ENCODE data around the gene ELL.

The ELL gene

GRCh38 chr19:18475762-18476331 lies 46.0 kb downstream of the ELL start:
- Histone ChIP-seq H3K9ac (ENCODE audit: insufficient read length) (no peak overlapping the region), H3K4me3 (no peak overlapping the region), H3K9me3 (ENCODE audit: low read depth, low read length) (no peaks in the 10 kb centered on the region), H3K36me3 (ENCODE audit: insufficient read depth, low read length) (no peaks in the 10 kb centered on the region), H3K27ac (no peak overlapping the region)
- DNase-seq (ENCODE audit: low read depth, low spot score), result no peak
- TF ChIP-seq FOXP2 (optimal IDR thresholded peaks at IDR 0.05; ENCODE audit: control extremely low read depth, extremely low read length, insufficient read depth) (no peak), EZH2 (IDR thresholded peaks at IDR 0.05) (no peak), POLR2AphosphoS5 (IDR thresholded peaks at IDR 0.05; ENCODE audit: borderline replicate concordance, low read depth, low read length) (no peak)

- no peak overlapping the region for H3K27ac ChIP-seq
- DNase-seq (ENCODE audit: low read depth, low spot score), result no peak
- H3K4me3 ChIP-seq, result no peak overlapping the region
- no peak overlapping the region for H3K9ac ChIP-seq (ENCODE audit: insufficient read length)
- H3K36me3 ChIP-seq (ENCODE audit: insufficient read depth, low read length), result no peaks in the 10 kb centered on the region
- no peak for TF ChIP-seq POLR2AphosphoS5 (IDR thresholded peaks at IDR 0.05; ENCODE audit: borderline replicate concordance, low read depth, low read length)
- no peak for TF ChIP-seq FOXP2 (optimal IDR thresholded peaks at IDR 0.05; ENCODE audit: control extremely low read depth, extremely low read length, insufficient read depth)
- TF ChIP-seq EZH2 (IDR thresholded peaks at IDR 0.05), result no peak
- H3K9me3 ChIP-seq (ENCODE audit: low read depth, low read length), result no peaks in the 10 kb centered on the region
These were observed 46.8 kb downstream of the ELL start for GRCh38 chr19:18475004-18475453.

- no peak for TF ChIP-seq POLR2AphosphoS5 (IDR thresholded peaks at IDR 0.05; ENCODE audit: borderline replicate concordance, low read depth, low read length)
- no peak for TF ChIP-seq FOXP2 (optimal IDR thresholded peaks at IDR 0.05; ENCODE audit: control extremely low read depth, extremely low read length, insufficient read depth)
- TF ChIP-seq EZH2 (IDR thresholded peaks at IDR 0.05), result no peak
- no peak overlapping the region for H3K27ac ChIP-seq
- H3K36me3 ChIP-seq (ENCODE audit: insufficient read depth, low read length), result no peaks in the 10 kb centered on the region
- no peak overlapping the region for H3K9ac ChIP-seq (ENCODE audit: insufficient read length)
- no peak overlapping the region for H3K4me3 ChIP-seq
- no peaks in the 10 kb centered on the region for H3K9me3 ChIP-seq (ENCODE audit: low read depth, low read length)
- DNase-seq (ENCODE audit: low read depth, low spot score), result no peak
These were observed 47.4 kb downstream of the ELL start for GRCh38 chr19:18474366-18474887.

GRCh38 chr19:18473706-18474087 lies 48.2 kb downstream of the ELL start:
- TF ChIP-seq FOXP2 (optimal IDR thresholded peaks at IDR 0.05; ENCODE audit: control extremely low read depth, extremely low read length, insufficient read depth) (no peak), POLR2AphosphoS5 (IDR thresholded peaks at IDR 0.05; ENCODE audit: borderline replicate concordance, low read depth, low read length) (no peak), EZH2 (IDR thresholded peaks at IDR 0.05) (no peak)
- no peak for DNase-seq (ENCODE audit: low read depth, low spot score)
- Histone ChIP-seq H3K4me3 (no peak overlapping the region), H3K36me3 (ENCODE audit: insufficient read depth, low read length) (no peaks in the 10 kb centered on the region), H3K27ac (no peak overlapping the region), H3K9me3 (ENCODE audit: low read depth, low read length) (no peaks in the 10 kb centered on the region), H3K9ac (ENCODE audit: insufficient read length) (no peak overlapping the region)

GRCh38 chr19:18473003-18473705 lies 48.7 kb downstream of the ELL start:
- Histone ChIP-seq H3K9me3 (ENCODE audit: low read depth, low read length) (no peaks in the 10 kb centered on the region), H3K36me3 (ENCODE audit: insufficient read depth, low read length) (no peaks in the 10 kb centered on the region), H3K9ac (ENCODE audit: insufficient read length) (no peak overlapping the region), H3K27ac (no peak overlapping the region), H3K4me3 (no peak overlapping the region)
- TF ChIP-seq POLR2AphosphoS5 (IDR thresholded peaks at IDR 0.05; ENCODE audit: borderline replicate concordance, low read depth, low read length) (no peak), EZH2 (IDR thresholded peaks at IDR 0.05) (no peak), FOXP2 (optimal IDR thresholded peaks at IDR 0.05; ENCODE audit: control extremely low read depth, extremely low read length, insufficient read depth) (no peak)
- no peak for DNase-seq (ENCODE audit: low read depth, low spot score)

GRCh38 chr19:18470787-18471186 lies 51.1 kb downstream of the ELL start:
- no peak overlapping the region for H3K27ac ChIP-seq
- no peaks in the 10 kb centered on the region for H3K9me3 ChIP-seq (ENCODE audit: low read depth, low read length)
- no peaks in the 10 kb centered on the region for H3K36me3 ChIP-seq (ENCODE audit: insufficient read depth, low read length)
- TF ChIP-seq EZH2 (IDR thresholded peaks at IDR 0.05), result no peak
- TF ChIP-seq FOXP2 (optimal IDR thresholded peaks at IDR 0.05; ENCODE audit: control extremely low read depth, extremely low read length, insufficient read depth), result no peak
- TF ChIP-seq POLR2AphosphoS5 (IDR thresholded peaks at IDR 0.05; ENCODE audit: borderline replicate concordance, low read depth, low read length), result no peak
- H3K9ac ChIP-seq (ENCODE audit: insufficient read length), result no peak overlapping the region
- no peak overlapping the region for H3K4me3 ChIP-seq
- no peak for DNase-seq (ENCODE audit: low read depth, low spot score)

- no peaks in the 10 kb centered on the region for H3K9me3 ChIP-seq (ENCODE audit: low read depth, low read length)
- no peak for TF ChIP-seq EZH2 (IDR thresholded peaks at IDR 0.05)
- no peak for TF ChIP-seq POLR2AphosphoS5 (IDR thresholded peaks at IDR 0.05; ENCODE audit: borderline replicate concordance, low read depth, low read length)
- no peak for TF ChIP-seq FOXP2 (optimal IDR thresholded peaks at IDR 0.05; ENCODE audit: control extremely low read depth, extremely low read length, insufficient read depth)
- DNase-seq (ENCODE audit: low read depth, low spot score), result no peak
- no peak overlapping the region for H3K4me3 ChIP-seq
- no peaks in the 10 kb centered on the region for H3K36me3 ChIP-seq (ENCODE audit: insufficient read depth, low read length)
- no peak overlapping the region for H3K27ac ChIP-seq
- no peak overlapping the region for H3K9ac ChIP-seq (ENCODE audit: insufficient read length)
These were observed 52.6 kb downstream of the ELL start for GRCh38 chr19:18469069-18469846.

- Histone ChIP-seq H3K27ac (no peak overlapping the region), H3K9ac (ENCODE audit: insufficient read length) (no peak overlapping the region), H3K9me3 (ENCODE audit: low read depth, low read length) (no peaks in the 10 kb centered on the region), H3K4me3 (no peak overlapping the region), H3K36me3 (ENCODE audit: insufficient read depth, low read length) (no peaks in the 10 kb centered on the region)
- TF ChIP-seq FOXP2 (optimal IDR thresholded peaks at IDR 0.05; ENCODE audit: control extremely low read depth, extremely low read length, insufficient read depth), result no peak
- no peak for TF ChIP-seq POLR2AphosphoS5 (IDR thresholded peaks at IDR 0.05; ENCODE audit: borderline replicate concordance, low read depth, low read length)
- no peak for DNase-seq (ENCODE audit: low read depth, low spot score)
These were observed 53.4 kb downstream of the ELL start for GRCh38 chr19:18468517-18468916.

Data from SK-N-MC (cell line).